Measurements from ENCODE around the gene USH1G. TPM values are rescaled to one million over a fixed set of nuclear protein-coding genes. Genes with fewer than 3 reads are reported as not detected.
A peak's percentile ranks its signal among the peaks of the same experiment; 100 is the strongest.

USH1G gene
- total RNA-seq, 2 donors from 2014 or later, result not detected

- no peak overlapping the region for H3K4me3 Mint-ChIP-seq
- H3K9me3 Mint-ChIP-seq, result no peaks in the 10 kb centered on the region
- no peaks in the 10 kb centered on the region for H3K36me3 Mint-ChIP-seq (ENCODE audit: low read depth)
- no peak for ATAC-seq (replicated peaks)
- H3K27me3 Mint-ChIP-seq, result peaks cover 3% of the 10 kb centered on the region
- no peaks in the 10 kb centered on the region for H3K4me1 Mint-ChIP-seq
- no peak overlapping the region for H3K27ac Mint-ChIP-seq
Observed at GRCh38 chr17:74947041-74947754, 24.1 kb upstream of the USH1G start.

GRCh38 chr17:74946641-74947040 is 23.6 kb upstream of the USH1G start:
- Mint-ChIP-seq H3K27ac (no peak overlapping the region), H3K36me3 (ENCODE audit: low read depth) (no peaks in the 10 kb centered on the region), H3K4me1 (no peaks in the 10 kb centered on the region), H3K27me3 (peaks cover 7% of the 10 kb centered on the region), H3K9me3 (no peaks in the 10 kb centered on the region), H3K4me3 (no peak overlapping the region)
- no peak for ATAC-seq (replicated peaks)

DNA sequence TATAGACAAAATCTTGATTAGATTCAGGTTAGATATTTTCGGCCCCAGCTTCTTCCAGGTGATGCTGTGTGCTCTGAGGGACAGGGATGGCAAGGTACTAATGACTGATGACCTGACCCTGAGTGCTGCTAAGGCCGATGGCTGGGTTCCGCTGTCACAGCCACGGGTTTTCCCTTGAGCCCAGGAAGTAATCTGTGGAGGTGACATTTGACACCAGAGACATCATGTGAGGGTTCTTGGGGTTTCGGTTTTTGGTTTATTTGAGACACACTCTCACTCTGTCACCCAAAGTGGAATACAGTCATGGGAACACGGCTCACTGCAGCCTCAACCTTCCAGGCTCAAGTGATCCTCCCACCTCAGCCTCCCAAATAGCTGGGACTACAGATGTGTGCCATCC is 22.5 kb upstream of the USH1G start:
- Mint-ChIP-seq H3K27ac (no peak overlapping the region), H3K27me3 (peaks cover 10% of the 10 kb centered on the region), H3K4me3 (no peak overlapping the region), H3K4me1 (no peaks in the 10 kb centered on the region), H3K9me3 (no peaks in the 10 kb centered on the region), H3K36me3 (ENCODE audit: low read depth) (no peaks in the 10 kb centered on the region)
- ATAC-seq (replicated peaks), result peak; percentile 63

GRCh38 chr17:74943808-74944522 is 20.9 kb upstream of the USH1G start:
- Mint-ChIP-seq H3K27me3 (peaks cover 14% of the 10 kb centered on the region), H3K9me3 (no peaks in the 10 kb centered on the region), H3K4me1 (no peaks in the 10 kb centered on the region), H3K27ac (no peak overlapping the region), H3K36me3 (ENCODE audit: low read depth) (no peaks in the 10 kb centered on the region), H3K4me3 (no peak overlapping the region)
- ATAC-seq (replicated peaks), result no peak

DNA sequence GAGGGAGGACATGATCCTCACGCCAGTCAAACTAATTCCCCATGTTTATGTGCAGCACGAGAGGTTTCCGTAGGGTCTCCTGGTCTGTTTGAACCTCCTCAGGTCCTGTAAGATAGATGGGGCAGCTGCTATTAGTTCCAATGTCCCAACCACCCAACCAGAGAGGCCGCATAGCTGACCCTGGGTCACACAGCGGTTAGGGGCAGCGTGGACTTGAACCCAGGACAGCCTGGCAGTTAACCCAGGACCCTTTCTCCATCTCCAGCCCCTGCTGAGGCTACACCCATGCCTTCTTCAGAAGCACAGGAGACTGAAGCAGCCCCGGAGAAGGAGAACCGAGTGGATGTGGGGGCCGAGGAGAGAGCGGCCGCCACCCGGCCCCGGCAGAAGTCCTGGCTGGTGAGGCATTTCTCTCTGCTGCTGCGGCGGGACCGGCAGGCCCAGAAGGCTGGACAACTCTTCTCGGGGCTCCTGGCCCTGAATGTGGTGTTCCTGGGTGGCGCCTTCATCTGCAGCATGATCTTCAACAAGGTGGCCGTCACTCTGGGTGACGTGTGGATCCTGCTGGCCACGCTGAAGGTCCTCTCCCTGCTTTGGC is 18.2 kb upstream of the USH1G start:
- Mint-ChIP-seq H3K36me3 (ENCODE audit: low read depth) (no peaks in the 10 kb centered on the region), H3K27me3 (peaks cover 32% of the 10 kb centered on the region), H3K4me3 (no peak overlapping the region), H3K9me3 (no peaks in the 10 kb centered on the region), H3K27ac (no peak overlapping the region), H3K4me1 (no peaks in the 10 kb centered on the region)
- no peak for ATAC-seq (replicated peaks)

GRCh38 chr17:74939534-74939933 is 16.5 kb upstream of the USH1G start:
- no peak overlapping the region for H3K4me3 Mint-ChIP-seq
- no peaks in the 10 kb centered on the region for H3K4me1 Mint-ChIP-seq
- ATAC-seq (replicated peaks), result no peak
- H3K9me3 Mint-ChIP-seq, result no peaks in the 10 kb centered on the region
- no peaks in the 10 kb centered on the region for H3K36me3 Mint-ChIP-seq (ENCODE audit: low read depth)
- H3K27ac Mint-ChIP-seq, result no peak overlapping the region
- peaks cover 38% of the 10 kb centered on the region for H3K27me3 Mint-ChIP-seq

DNA sequence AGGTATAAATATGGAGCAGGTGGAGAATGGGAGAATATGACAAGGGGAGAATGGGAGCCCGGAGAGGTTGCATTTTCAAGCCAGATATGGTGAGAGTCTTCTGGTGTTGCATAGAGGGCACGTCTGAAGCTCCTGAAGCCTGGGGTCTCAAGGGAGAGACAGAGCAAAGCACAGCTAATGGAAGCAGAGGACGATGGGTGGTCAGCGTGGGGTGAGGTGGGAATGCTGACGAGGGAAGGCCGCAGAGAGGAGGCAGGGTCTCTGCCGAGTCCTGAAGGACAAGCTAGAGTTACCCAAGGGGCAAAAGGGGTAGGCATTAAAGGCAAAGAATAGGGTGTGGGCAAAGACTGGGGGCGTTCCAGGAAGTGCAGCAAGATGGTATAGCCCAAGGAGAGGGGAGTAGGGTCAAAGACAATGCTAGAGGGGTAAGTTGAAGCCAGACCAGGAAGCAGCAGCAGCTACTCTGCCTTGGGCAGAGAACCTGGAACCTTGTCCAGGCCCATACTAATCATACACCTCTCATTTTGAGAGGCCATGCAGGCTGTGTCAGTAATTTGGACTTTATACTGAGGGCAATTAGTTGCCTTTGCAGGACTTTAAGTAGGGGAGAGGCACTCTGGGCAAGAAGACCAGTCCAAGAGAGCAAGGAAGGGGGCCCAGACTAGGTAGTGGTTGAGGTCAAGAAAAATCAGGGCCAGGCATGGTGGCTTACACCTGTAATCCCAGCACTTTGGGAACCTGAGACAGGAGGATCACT is 15.3 kb upstream of the USH1G start:
- no peaks in the 10 kb centered on the region for H3K4me1 Mint-ChIP-seq
- H3K4me3 Mint-ChIP-seq, result no peak overlapping the region
- H3K27me3 Mint-ChIP-seq, result peaks cover 42% of the 10 kb centered on the region
- no peaks in the 10 kb centered on the region for H3K9me3 Mint-ChIP-seq
- H3K27ac Mint-ChIP-seq, result no peak overlapping the region
- H3K36me3 Mint-ChIP-seq (ENCODE audit: low read depth), result no peaks in the 10 kb centered on the region
- ATAC-seq (replicated peaks), result no peak

DNA sequence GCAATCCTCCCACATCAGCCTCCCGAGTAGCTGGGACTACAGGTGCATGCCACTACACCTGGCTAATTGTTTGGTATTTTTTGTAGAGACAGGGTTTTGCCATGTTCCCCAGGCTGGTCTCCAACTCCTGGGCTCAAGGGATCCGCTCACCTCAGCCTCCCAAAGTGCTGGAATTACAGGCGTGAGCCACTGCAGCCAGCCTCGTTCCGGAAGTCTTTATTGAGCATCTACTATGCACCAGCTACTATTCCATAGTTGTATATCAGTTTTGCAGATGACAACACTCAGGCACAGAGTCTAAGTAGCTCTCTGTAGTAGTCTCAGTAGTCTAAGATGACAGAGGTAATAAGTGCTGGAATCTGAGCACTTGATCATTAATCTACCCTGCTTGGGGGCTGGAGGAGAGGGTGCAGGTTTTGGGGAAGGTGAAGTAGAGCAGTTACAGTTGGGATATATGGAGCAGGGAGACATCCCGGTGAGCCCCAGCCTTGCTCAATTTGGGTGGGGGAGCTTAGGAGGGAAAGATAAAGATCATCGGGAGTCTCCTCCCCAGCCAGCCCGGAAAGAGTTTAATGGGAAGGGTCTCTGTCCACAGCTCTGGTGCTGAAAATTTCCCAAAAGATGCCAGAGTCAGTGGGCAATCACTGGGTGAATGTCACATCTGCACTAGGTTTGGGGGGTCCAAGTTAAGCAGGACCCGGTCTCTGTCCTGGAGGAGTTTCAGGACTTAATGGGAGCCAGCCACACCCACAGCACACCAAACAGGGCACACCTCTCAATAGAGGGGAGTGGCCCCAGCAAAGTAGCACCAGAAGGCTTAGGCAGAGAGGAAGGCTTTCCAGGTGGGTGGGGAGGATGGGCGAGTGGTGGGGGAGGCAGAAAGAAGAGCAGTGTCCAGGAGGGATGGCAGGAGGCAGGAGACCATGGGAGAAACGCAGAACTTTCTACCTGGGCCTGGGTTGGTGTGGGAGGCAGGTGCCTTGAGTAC is 14.3 kb upstream of the USH1G start:
- Mint-ChIP-seq H3K4me1 (no peaks in the 10 kb centered on the region), H3K27me3 (peaks cover 49% of the 10 kb centered on the region), H3K36me3 (ENCODE audit: low read depth) (no peaks in the 10 kb centered on the region), H3K4me3 (no peak overlapping the region), H3K9me3 (no peaks in the 10 kb centered on the region), H3K27ac (no peak overlapping the region)
- no peak for ATAC-seq (replicated peaks)

DNA sequence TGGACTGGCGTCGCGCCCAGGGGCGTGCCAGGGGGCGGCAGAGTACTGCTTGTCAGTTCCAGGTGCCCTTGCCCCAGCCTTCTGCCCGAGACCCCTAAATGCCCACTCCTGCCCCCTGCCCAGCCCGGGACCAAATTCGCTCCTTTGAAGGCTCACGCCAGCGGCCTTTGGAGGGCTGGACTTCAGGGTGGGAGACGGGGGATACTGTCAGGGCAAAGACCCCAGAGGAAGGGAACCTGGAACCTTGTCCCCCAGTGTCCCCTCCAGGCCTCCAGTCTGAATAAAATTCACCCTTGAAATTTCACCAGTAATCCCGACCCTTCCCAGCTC is 13.4 kb upstream of the USH1G start:
- no peaks in the 10 kb centered on the region for H3K4me1 Mint-ChIP-seq
- no peaks in the 10 kb centered on the region for H3K9me3 Mint-ChIP-seq
- peaks cover 50% of the 10 kb centered on the region for H3K27me3 Mint-ChIP-seq
- H3K4me3 Mint-ChIP-seq, result no peak overlapping the region
- no peak overlapping the region for H3K27ac Mint-ChIP-seq
- ATAC-seq (replicated peaks), result no peak
- H3K36me3 Mint-ChIP-seq (ENCODE audit: low read depth), result no peaks in the 10 kb centered on the region

- no peaks in the 10 kb centered on the region for H3K9me3 Mint-ChIP-seq
- ATAC-seq (replicated peaks), result no peak
- H3K4me3 Mint-ChIP-seq, result no peak within 1 kb of the TSS
- no peak within 1 kb of the TSS for H3K27ac Mint-ChIP-seq
- H3K27me3 Mint-ChIP-seq, result peaks cover 56% of the 10 kb centered on the region
- H3K4me1 Mint-ChIP-seq, result no peaks in the 10 kb centered on the region
- no peaks in the 10 kb centered on the region for H3K36me3 Mint-ChIP-seq (ENCODE audit: low read depth)
Observed at GRCh38 chr17:74935585-74936469, 12.8 kb upstream of the USH1G start, which contains the start of gene OTOP3. OTOP3 (plus strand) TSS chr17:74935898; CDS start chr17:74935922, 24 bp downstream.

DNA sequence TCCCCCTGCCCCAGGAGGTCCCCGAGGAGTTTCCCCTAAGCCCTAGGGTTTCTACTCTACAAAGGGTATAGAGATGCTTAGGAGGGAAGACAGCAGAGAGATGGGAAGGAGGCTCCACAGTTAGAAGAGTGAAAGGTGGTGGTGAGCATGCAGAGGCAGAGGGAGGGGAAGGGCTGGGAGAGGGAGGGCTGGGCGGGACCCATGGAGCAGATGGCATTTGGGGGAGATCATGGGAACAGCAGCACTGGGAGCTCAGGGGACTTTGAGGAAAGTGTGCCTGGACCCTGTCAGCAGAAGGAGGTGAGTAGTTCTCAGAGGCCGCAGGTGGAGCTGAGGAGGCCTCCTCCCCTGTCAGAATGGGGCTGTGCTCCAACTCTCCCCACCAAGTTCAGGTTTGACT is 12.0 kb upstream of the USH1G start:
- Mint-ChIP-seq H3K27me3 (peaks cover 61% of the 10 kb centered on the region), H3K27ac (no peak overlapping the region), H3K36me3 (ENCODE audit: low read depth) (no peaks in the 10 kb centered on the region), H3K4me1 (peaks cover 4% of the 10 kb centered on the region), H3K9me3 (no peaks in the 10 kb centered on the region), H3K4me3 (no peak overlapping the region)
- ATAC-seq (replicated peaks), result no peak

DNA sequence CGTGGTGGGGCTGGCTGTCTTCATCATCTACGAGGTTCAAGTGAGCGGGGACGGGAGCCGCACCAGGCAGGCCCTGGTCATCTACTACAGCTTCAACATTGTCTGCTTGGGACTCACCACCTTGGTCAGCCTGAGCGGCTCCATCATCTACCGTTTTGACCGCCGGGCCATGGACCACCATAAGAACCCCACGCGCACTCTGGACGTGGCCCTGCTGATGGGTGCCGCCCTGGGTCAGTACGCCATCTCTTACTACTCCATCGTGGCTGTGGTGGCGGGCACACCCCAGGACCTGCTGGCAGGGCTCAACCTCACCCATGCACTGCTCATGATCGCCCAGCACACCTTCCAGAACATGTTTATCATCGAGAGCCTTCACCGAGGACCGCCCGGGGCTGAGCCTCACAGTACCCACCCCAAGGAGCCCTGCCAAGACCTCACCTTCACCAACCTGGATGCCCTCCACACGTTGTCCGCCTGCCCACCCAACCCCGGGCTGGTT is 7.5 kb upstream of the USH1G start:
- H3K36me3 Mint-ChIP-seq (ENCODE audit: low read depth), result no peaks in the 10 kb centered on the region
- peaks cover 57% of the 10 kb centered on the region for H3K27me3 Mint-ChIP-seq
- no peaks in the 10 kb centered on the region for H3K9me3 Mint-ChIP-seq
- no peak overlapping the region for H3K4me3 Mint-ChIP-seq
- no peak overlapping the region for H3K27ac Mint-ChIP-seq
- H3K4me1 Mint-ChIP-seq, result peaks cover 4% of the 10 kb centered on the region
- no peak for ATAC-seq (replicated peaks)

- no peak for ATAC-seq (replicated peaks)
- no peaks in the 10 kb centered on the region for H3K9me3 Mint-ChIP-seq
- no peaks in the 10 kb centered on the region for H3K36me3 Mint-ChIP-seq (ENCODE audit: low read depth)
- peaks cover 60% of the 10 kb centered on the region for H3K27me3 Mint-ChIP-seq
- H3K4me1 Mint-ChIP-seq, result peaks cover 4% of the 10 kb centered on the region
- no peak overlapping the region for H3K27ac Mint-ChIP-seq
- no peak overlapping the region for H3K4me3 Mint-ChIP-seq
Observed at GRCh38 chr17:74928786-74929185, 5.7 kb upstream of the USH1G start.

Data from activated T-helper 17 cell treated with anti-CD3 and anti-CD28 coated beads, Interleukin-2, amount 50 U/mL, for 72 hours (primary cell).